ENCODE data around the gene AGMO.

- no peak for TF ChIP-seq ATF2 (CRISPR knock-in tag; IDR thresholded peaks at IDR 0.05; ENCODE audit: borderline replicate concordance, low read depth)
- TF ChIP-seq CTCF (IDR thresholded peaks at IDR 0.05), result no peak
- no peak for TF ChIP-seq AFF4 (CRISPR knock-in tag; IDR thresholded peaks at IDR 0.05; ENCODE audit: borderline replicate concordance)
- TF ChIP-seq ZNF263 (CRISPR knock-in tag; IDR thresholded peaks at IDR 0.05; ENCODE audit: low read depth), result no peak
- no peak for TF ChIP-seq MAX (CRISPR knock-in tag; IDR thresholded peaks at IDR 0.05)
- no peak for TF ChIP-seq MLX (CRISPR knock-in tag; IDR thresholded peaks at IDR 0.05)
Measured at GRCh38 chr7:15505761-15506160, 56.1 kb downstream of the AGMO start.
